Loucy (cell line): ENCODE data around the gene SBF2.

Source experiments
- CTCF ChIP-seq: fragments of 200-600 bp; sonication (generic); conservative IDR thresholded peaks from 2 replicates; pipeline ENCODE4 v1.5.1; 2014; ENCODE audit warnings: mild to moderate bottlenecking, antibody characterized with exemption, low read length
- EZH2phosphoT487 ChIP-seq: fragments of 200-600 bp; IDR thresholded peaks from 2 replicates; pipeline ENCODE4 v1.6.1; 2018; ENCODE audit warnings: antibody characterized with exemption, mild to moderate bottlenecking, moderate library complexity, borderline replicate concordance

DNA sequence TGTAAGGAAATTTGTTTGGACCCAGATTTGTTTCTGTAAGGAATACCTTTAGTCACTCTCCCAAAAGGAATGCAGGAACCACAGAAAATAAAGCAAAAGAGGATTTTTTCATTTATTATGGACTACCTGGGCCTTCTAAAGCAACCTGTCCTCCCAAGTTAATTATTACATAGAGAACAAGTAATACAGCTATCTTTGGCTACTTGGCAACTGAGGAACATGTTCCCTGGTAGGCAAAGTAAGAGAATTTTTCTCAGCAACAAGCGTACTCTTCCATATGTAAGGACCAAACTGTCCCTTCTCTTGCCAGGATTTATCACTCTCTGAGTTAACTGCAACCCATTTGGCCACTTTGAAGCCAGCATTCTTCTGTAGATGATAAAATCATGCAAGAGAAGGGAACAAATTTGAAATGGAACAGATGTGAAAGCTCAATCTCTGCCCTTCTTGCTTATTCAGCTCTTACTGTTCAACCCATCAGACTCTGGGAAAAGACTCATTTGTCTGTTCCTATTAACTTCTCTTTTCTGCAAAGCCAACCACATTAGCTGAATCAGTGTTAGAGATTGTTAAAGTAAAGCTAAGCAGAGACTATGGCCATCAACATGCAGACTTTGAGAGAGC is 440.0 kb downstream of the SBF2 start:
- TF ChIP-seq CTCF: no peak
- no peak for TF ChIP-seq EZH2phosphoT487
